B cell (primary cell): Measurements from ENCODE around the gene GART.

Experiments
- CTCF ChIP-seq: fragments of 200-600 bp; IDR thresholded peaks from one replicate; pipeline ENCODE4 v1.8.0; 2022; ENCODE audit warnings: antibody characterized with exemption, mild to moderate bottlenecking
- EZH2 ChIP-seq: IDR thresholded peaks from 2 replicates; pipeline ENCODE4 v1.6.1; 2012; ENCODE audit warnings: borderline replicate concordance, low read depth, mild to moderate bottlenecking, moderate library complexity, low read length; ENCODE audit not compliant: insufficient read depth, poor library complexity, severe bottlenecking

DNA sequence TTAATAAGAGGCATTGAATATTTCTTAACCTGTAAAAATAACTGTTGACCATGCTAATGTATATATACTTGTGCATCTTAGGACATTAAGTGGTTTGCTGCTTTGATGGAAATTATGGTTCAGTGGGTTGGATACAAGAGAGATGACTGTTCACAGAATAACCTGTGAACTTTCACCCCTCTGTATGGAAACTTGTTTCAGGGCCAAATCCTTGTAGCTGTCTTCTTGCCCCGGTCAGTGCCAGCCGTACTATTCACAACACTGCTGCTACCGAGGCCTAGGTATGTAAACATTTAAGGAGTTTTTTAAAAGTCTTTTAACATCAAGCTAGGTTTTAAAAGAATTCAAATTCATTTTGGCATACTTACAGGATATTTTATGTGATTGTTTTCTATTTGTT, 30.4 kb upstream of the GART start:
- no peak for TF ChIP-seq EZH2
- no peak for TF ChIP-seq CTCF
